ENCODE results near the gene ADAM19. TPM values are rescaled to one million over a fixed set of nuclear protein-coding genes. Genes with fewer than 3 reads are reported as not detected.

The ADAM19 gene
- total and polyA plus RNA-seq, 2 experiments from 2014 or later = 9.1 to 13.2 TPM

DNA sequence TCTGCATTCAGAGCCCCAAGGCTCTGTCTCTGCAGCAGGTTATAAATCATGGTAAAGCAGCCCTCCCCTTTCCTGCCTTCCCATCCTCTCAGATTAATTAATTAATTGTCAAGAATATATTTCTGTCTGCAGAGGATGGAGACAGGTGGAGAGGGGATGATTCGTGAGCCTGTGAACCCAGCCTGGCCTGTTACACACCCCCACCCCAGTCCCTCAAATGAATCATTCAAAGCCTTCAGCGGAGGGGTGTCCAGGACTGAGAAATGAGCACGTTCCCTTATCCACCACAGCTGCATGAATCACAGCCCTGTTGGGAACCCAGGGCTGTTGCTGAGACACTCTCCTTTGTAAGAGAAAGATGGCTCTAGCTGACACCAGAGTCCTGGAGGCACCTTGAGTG, 59.6 kb downstream of the ADAM19 start:
- Histone ChIP-seq H3K79me2 (replicated peaks; ENCODE audit: insufficient read depth) (no peaks in the 10 kb centered on the region), H3K27ac (ENCODE audit: low read depth) (no peak overlapping the region), H3F3A (replicated peaks; ENCODE audit: low read depth) (no peaks in the 10 kb centered on the region), H3K4me1 (ENCODE audit: insufficient read depth) (no peaks in the 10 kb centered on the region), H3K4me2 (no peak overlapping the region), H3K27me3 (ENCODE audit: insufficient read depth) (no peaks in the 10 kb centered on the region), H3K9me2 (ENCODE audit: insufficient read depth) (peaks cover 10% of the 10 kb centered on the region; the same call in 1 of the 2 replicates), H3K36me3 (ENCODE audit: insufficient read depth) (peaks cover 9% of the 10 kb centered on the region; the same call in 1 of the 2 replicates), H4K20me1 (replicated peaks; ENCODE audit: insufficient read depth) (no peaks in the 10 kb centered on the region), H3K4me3 (no peak overlapping the region), H2AFZ (no peak overlapping the region)
- no peak overlapping the region for H3K4me3 Mint-ChIP-seq
- no peak overlapping the region for H3K27ac Mint-ChIP-seq
- DNase-seq (ENCODE audit: low spot score) (no peak), ATAC-seq (no peak)
- H3K4me1 Mint-ChIP-seq = no peaks in the 10 kb centered on the region
- no peaks in the 10 kb centered on the region for H3K9me3 Mint-ChIP-seq
- no peak for TF ChIP-seq POLR2AphosphoS5 (IDR thresholded peaks at IDR 0.05; ENCODE audit: low read depth)
- TF ChIP-seq NANOG (IDR thresholded peaks at IDR 0.05; ENCODE audit: borderline replicate concordance) = no peak
- TF ChIP-seq CREB1 (CRISPR knock-in tag; IDR thresholded peaks at IDR 0.05; ENCODE audit: low read depth) = no peak
- TF ChIP-seq, protein P1, sequence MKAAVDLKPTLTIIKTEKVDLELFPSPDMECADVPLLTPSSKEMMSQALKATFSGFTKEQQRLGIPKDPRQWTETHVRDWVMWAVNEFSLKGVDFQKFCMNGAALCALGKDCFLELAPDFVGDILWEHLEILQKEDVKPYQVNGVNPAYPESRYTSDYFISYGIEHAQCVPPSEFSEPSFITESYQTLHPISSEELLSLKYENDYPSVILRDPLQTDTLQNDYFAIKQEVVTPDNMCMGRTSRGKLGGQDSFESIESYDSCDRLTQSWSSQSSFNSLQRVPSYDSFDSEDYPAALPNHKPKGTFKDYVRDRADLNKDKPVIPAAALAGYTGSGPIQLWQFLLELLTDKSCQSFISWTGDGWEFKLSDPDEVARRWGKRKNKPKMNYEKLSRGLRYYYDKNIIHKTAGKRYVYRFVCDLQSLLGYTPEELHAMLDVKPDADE (IDR thresholded peaks at IDR 0.05) = no peak
- TF ChIP-seq JUNB (IDR thresholded peaks at IDR 0.05; ENCODE audit: unreplicated experiment) = no peak
- no peak for TF ChIP-seq ZNF331 (CRISPR knock-in tag; IDR thresholded peaks at IDR 0.05; ENCODE audit: low read depth)
- no peak for TF ChIP-seq ZNF114 (CRISPR knock-in tag; IDR thresholded peaks at IDR 0.05)
- no peak for TF ChIP-seq EZH2 (IDR thresholded peaks at IDR 0.05; ENCODE audit: low read depth, unreplicated experiment)
- TF ChIP-seq, protein P2, sequence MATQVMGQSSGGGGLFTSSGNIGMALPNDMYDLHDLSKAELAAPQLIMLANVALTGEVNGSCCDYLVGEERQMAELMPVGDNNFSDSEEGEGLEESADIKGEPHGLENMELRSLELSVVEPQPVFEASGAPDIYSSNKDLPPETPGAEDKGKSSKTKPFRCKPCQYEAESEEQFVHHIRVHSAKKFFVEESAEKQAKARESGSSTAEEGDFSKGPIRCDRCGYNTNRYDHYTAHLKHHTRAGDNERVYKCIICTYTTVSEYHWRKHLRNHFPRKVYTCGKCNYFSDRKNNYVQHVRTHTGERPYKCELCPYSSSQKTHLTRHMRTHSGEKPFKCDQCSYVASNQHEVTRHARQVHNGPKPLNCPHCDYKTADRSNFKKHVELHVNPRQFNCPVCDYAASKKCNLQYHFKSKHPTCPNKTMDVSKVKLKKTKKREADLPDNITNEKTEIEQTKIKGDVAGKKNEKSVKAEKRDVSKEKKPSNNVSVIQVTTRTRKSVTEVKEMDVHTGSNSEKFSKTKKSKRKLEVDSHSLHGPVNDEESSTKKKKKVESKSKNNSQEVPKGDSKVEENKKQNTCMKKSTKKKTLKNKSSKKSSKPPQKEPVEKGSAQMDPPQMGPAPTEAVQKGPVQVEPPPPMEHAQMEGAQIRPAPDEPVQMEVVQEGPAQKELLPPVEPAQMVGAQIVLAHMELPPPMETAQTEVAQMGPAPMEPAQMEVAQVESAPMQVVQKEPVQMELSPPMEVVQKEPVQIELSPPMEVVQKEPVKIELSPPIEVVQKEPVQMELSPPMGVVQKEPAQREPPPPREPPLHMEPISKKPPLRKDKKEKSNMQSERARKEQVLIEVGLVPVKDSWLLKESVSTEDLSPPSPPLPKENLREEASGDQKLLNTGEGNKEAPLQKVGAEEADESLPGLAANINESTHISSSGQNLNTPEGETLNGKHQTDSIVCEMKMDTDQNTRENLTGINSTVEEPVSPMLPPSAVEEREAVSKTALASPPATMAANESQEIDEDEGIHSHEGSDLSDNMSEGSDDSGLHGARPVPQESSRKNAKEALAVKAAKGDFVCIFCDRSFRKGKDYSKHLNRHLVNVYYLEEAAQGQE (IDR thresholded peaks at IDR 0.05; ENCODE audit: unreplicated experiment) = no peak
- no peak for TF ChIP-seq STAT1 (IDR thresholded peaks at IDR 0.05; ENCODE audit: unreplicated experiment)
- H3K27me3 Mint-ChIP-seq (ENCODE audit: insufficient read depth, low read depth, poor library complexity) = no peaks in the 10 kb centered on the region
- 0 out of 3 replicates have a peak, but pooled peaks cover 3% of the 10 kb centered on the region for H3K36me3 Mint-ChIP-seq (ENCODE audit: low read depth)

DNA sequence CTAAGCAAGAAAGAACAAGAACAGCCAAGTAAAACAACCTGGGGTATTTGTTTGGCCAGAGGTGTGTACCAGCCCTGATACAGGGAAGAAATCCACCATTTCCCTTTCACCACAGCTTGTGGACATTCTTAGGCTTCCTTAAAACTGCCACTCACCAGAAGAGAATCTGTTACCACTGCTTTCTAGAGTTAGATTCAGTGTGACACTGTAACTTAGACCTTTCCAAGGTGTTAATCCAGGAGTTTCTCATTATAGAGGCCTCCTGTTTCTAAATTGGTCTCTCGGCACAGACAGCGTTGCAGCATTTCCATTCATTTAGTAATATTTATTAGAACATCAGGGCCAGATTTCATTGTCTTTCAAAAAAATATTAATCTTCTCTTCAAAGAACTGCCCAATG, 60.6 kb downstream of the ADAM19 start:
- Mint-ChIP-seq H3K27ac (no peak overlapping the region), H3K9me3 (no peaks in the 10 kb centered on the region), H3K27me3 (ENCODE audit: insufficient read depth, low read depth, poor library complexity) (no peaks in the 10 kb centered on the region), H3K4me1 (no peaks in the 10 kb centered on the region), H3K4me3 (no peak overlapping the region), H3K36me3 (ENCODE audit: low read depth) (0 out of 3 replicates have a peak, but pooled peaks cover 3% of the 10 kb centered on the region)
- H3K4me3 ChIP-seq = no peak overlapping the region
- ATAC-seq (no peak), DNase-seq (ENCODE audit: low spot score) (no peak)
- H3K36me3 ChIP-seq (ENCODE audit: insufficient read depth) = peaks cover 9% of the 10 kb centered on the region; the same call in 1 of the 2 replicates
- H3F3A ChIP-seq (replicated peaks; ENCODE audit: low read depth) = no peaks in the 10 kb centered on the region
- no peak overlapping the region for H3K27ac ChIP-seq (ENCODE audit: low read depth)
- H3K27me3 ChIP-seq (ENCODE audit: insufficient read depth) = no peaks in the 10 kb centered on the region
- no peak overlapping the region for H3K4me2 ChIP-seq
- no peaks in the 10 kb centered on the region for H3K79me2 ChIP-seq (replicated peaks; ENCODE audit: insufficient read depth)
- H3K4me1 ChIP-seq (ENCODE audit: insufficient read depth) = no peaks in the 10 kb centered on the region
- H3K9me2 ChIP-seq (ENCODE audit: insufficient read depth) = peaks cover 8% of the 10 kb centered on the region; the same call in 1 of the 2 replicates
- no peaks in the 10 kb centered on the region for H4K20me1 ChIP-seq (replicated peaks; ENCODE audit: insufficient read depth)
- no peak overlapping the region for H2AFZ ChIP-seq
- TF ChIP-seq, protein P1 (IDR thresholded peaks at IDR 0.05) = no peak
- TF ChIP-seq CREB1 (CRISPR knock-in tag; IDR thresholded peaks at IDR 0.05; ENCODE audit: low read depth) (no peak), JUNB (IDR thresholded peaks at IDR 0.05; ENCODE audit: unreplicated experiment) (no peak), ZNF331 (CRISPR knock-in tag; IDR thresholded peaks at IDR 0.05; ENCODE audit: low read depth) (no peak)

Measured in GM23338 (cell line).